Caco-2 (cell line): ENCODE measurements around the gene PLLP. TPM values are rescaled to one million over a fixed set of nuclear protein-coding genes. Genes with fewer than 3 reads are reported as not detected.

Experiments
- BruUV-seq: library from RNA; stranded (reverse); fragments of 400-500 nt; replicated peaks from 2 replicates; lab custom pipeline; 2021; lab: Mats Ljungman, UMichigan
- CTCF ChIA-PET: fragments of 300-600 bp; sonication (Branson Sonifier 250); formaldehyde crosslinking; loops from one replicate; lab custom pipeline; 2022; ENCODE audit warnings: antibody characterized with exemption; lab: Charles Lee
- POLR2A ChIA-PET: fragments of 300-600 bp; sonication (Branson Sonifier 250); formaldehyde crosslinking; loops from one replicate; lab custom pipeline; 2022; ENCODE audit warnings: antibody characterized with exemption; lab: Charles Lee
- DNase-seq, 2 experiments: peaks; one replicate each; pipeline versions ENCODE4 v3.0.0 to v3.0.0-alpha.2; 2020 to 2022
- H3K27me3 ChIP-seq: replicated peaks from 2 replicates; pipeline ENCODE4 v1.6.0; 2011; ENCODE audit warnings: low read length; ENCODE audit not compliant: control insufficient read depth, insufficient read depth
- H3K36me3 ChIP-seq: 2 replicates; pipeline ENCODE4 v1.5.1; 2011; ENCODE audit warnings: low read length; ENCODE audit not compliant: control insufficient read depth, insufficient read depth
- H3K4me1 ChIP-seq: fragments of 250-450 bp; sonication (Bioruptor Pico); 2 replicates; pipeline ENCODE4 v1.5.1; 2020; ENCODE audit warnings: mild to moderate bottlenecking
- H3K4me3 ChIP-seq: 2 replicates; pipeline ENCODE4 v1.5.1; 2011; ENCODE audit warnings: low read depth, mild to moderate bottlenecking, control low read depth, low read length
- H3K9me3 ChIP-seq: fragments of 250-450 bp; sonication (Bioruptor Pico); 2 replicates; pipeline ENCODE4 v1.5.1; 2020; ENCODE audit warnings: mild to moderate bottlenecking, moderate library complexity
- H3K27ac Mint-ChIP-seq: one replicate; pipeline ENCODE4 v1.8.0; 2022; ENCODE audit warnings: mixed read lengths; ENCODE audit not compliant: unreplicated experiment
- H3K27me3 Mint-ChIP-seq: one replicate; pipeline ENCODE4 v1.8.0; 2022; ENCODE audit warnings: mixed read lengths; ENCODE audit not compliant: insufficient read depth, unreplicated experiment
- H3K36me3 Mint-ChIP-seq: one replicate; pipeline ENCODE4 v1.8.0; 2022; ENCODE audit warnings: mild to moderate bottlenecking, mixed read lengths; ENCODE audit not compliant: insufficient read depth, unreplicated experiment
- H3K4me1 Mint-ChIP-seq: one replicate; pipeline ENCODE4 v1.8.0; 2022; ENCODE audit warnings: low read depth, mixed read lengths; ENCODE audit not compliant: unreplicated experiment
- H3K4me3 Mint-ChIP-seq: one replicate; pipeline ENCODE4 v1.8.0; 2022; ENCODE audit warnings: mild to moderate bottlenecking, moderate library complexity, mixed read lengths; ENCODE audit not compliant: unreplicated experiment
- H3K9me3 Mint-ChIP-seq: one replicate; pipeline ENCODE4 v1.8.0; 2022; ENCODE audit warnings: mixed read lengths; ENCODE audit not compliant: unreplicated experiment
- intact Hi-C: fragments of 100-400 bp; cut with micrococcal nuclease; formaldehyde crosslinking; loops from one replicate; pipeline ENCODE4 v1.10.0; 2022; ENCODE audit not compliant: unreplicated experiment
- total RNA-seq: library from RNA; stranded (reverse); gene quantifications from 2 replicates; pipeline ENCODE4 v1.2.3, GENCODE V29; 2022
- TF ChIP-seq, protein P1 (sequence below), 2 experiments: fragments of 200-600 bp in 1 of 2; IDR thresholded peaks; 1 replicate in 1 of 2; 2 replicates in 1 of 2; pipeline versions ENCODE4 v1.5.1 to v1.8.0; 2011 to 2022; ENCODE audit warnings: antibody characterized with exemption in 1 of 2, control low read depth in 1 of 2, inconsistent platforms in 1 of 2, low read depth in 1 of 2, low read length in 1 of 2, mild to moderate bottlenecking in 1 of 2, moderate library complexity in 1 of 2; ENCODE audit not compliant: insufficient read depth in 1 of 2, severe bottlenecking in 1 of 2, unreplicated experiment in 1 of 2

Gene PLLP
- total RNA-seq, 1 experiment from 2014 or later = 53.0 TPM

GRCh38 chr16:57300387-57301125, 16.1 kb upstream of the PLLP start:
- POLR2A ChIA-PET = interaction anchor here (0.6 to 1.6 kb wide), 2 partner anchors 55 to 117 kb away, joined by 3 to 6 read pairs; partner anchors contain the start of gene ARL2BP
- Mint-ChIP-seq H3K27me3 (no peaks in the 10 kb centered on the region), H3K36me3 (peaks cover 17% of the 10 kb centered on the region), H3K27ac (no peak overlapping the region), H3K9me3 (no peaks in the 10 kb centered on the region), H3K4me1 (peaks cover 26% of the 10 kb centered on the region), H3K4me3 (peak overlapping the region; percentile 21)
- no peaks in the 10 kb centered on the region for H3K9me3 ChIP-seq
- CTCF ChIA-PET = interaction anchor here (0.5 to 3.7 kb wide), 18 partner anchors 11 to 622 kb away, joined by 3 to 88 read pairs (median 6); partner anchors contain the start of genes ARL2BP, CIAPIN1, COQ9 and PLLP
- TF ChIP-seq, protein P1, sequence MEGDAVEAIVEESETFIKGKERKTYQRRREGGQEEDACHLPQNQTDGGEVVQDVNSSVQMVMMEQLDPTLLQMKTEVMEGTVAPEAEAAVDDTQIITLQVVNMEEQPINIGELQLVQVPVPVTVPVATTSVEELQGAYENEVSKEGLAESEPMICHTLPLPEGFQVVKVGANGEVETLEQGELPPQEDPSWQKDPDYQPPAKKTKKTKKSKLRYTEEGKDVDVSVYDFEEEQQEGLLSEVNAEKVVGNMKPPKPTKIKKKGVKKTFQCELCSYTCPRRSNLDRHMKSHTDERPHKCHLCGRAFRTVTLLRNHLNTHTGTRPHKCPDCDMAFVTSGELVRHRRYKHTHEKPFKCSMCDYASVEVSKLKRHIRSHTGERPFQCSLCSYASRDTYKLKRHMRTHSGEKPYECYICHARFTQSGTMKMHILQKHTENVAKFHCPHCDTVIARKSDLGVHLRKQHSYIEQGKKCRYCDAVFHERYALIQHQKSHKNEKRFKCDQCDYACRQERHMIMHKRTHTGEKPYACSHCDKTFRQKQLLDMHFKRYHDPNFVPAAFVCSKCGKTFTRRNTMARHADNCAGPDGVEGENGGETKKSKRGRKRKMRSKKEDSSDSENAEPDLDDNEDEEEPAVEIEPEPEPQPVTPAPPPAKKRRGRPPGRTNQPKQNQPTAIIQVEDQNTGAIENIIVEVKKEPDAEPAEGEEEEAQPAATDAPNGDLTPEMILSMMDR (IDR thresholded peaks at IDR 0.05; ENCODE audit: insufficient read depth in 1 of 2, low read depth in 1 of 2, low read length in 1 of 2, severe bottlenecking in 1 of 2, unreplicated experiment in 1 of 2) = peak; percentile 97
- BruUV-seq = no TSS peak
- H3K27me3 ChIP-seq = no peaks in the 10 kb centered on the region
- intact Hi-C loops = loop anchor here (1.0 kb wide), 6 partner anchors 55 to 219 kb away; partner anchors contain the start of genes ARL2BP, PSME3IP1 and RSPRY1
- DNase-seq = peak; percentile 99
- peak overlapping the region; percentile 52 for H3K4me3 ChIP-seq
- H3K4me1 ChIP-seq = peaks cover 30% of the 10 kb centered on the region
- H3K36me3 ChIP-seq = no peaks in the 10 kb centered on the region

- H3K27ac Mint-ChIP-seq = no peak overlapping the region
- H3K4me3 ChIP-seq = peak overlapping the region; percentile 52
- no peaks in the 10 kb centered on the region for H3K9me3 ChIP-seq
- no peaks in the 10 kb centered on the region for H3K9me3 Mint-ChIP-seq
- TF ChIP-seq, protein P1 (IDR thresholded peaks at IDR 0.05; ENCODE audit: insufficient read depth in 1 of 2, low read depth in 1 of 2, low read length in 1 of 2, severe bottlenecking in 1 of 2, unreplicated experiment in 1 of 2) = peak in 1 of 2 experiments; percentile 42
- BruUV-seq = no TSS peak
- peaks cover 20% of the 10 kb centered on the region for H3K4me1 Mint-ChIP-seq
- peak; percentile 92 to 93 for DNase-seq
- H3K4me1 ChIP-seq = peaks cover 23% of the 10 kb centered on the region
- intact Hi-C loops = loop anchor here (1.0 to 5.0 kb wide), 8 partner anchors 16 to 219 kb away; partner anchors contain the start of genes ARL2BP, CPNE2, PLLP and PSME3IP1
- no peaks in the 10 kb centered on the region for H3K36me3 ChIP-seq
- POLR2A ChIA-PET = interaction anchor here (0.5 to 1.6 kb wide), 4 partner anchors 19 to 117 kb away, joined by 3 to 6 read pairs (median 4); partner anchors contain the start of gene ARL2BP
- H3K36me3 Mint-ChIP-seq = peaks cover 17% of the 10 kb centered on the region
- CTCF ChIA-PET = interaction anchor here (0.5 to 3.7 kb wide), 18 partner anchors 10 to 337 kb away, joined by 3 to 88 read pairs (median 5); partner anchors contain the start of genes ARL2BP, CIAPIN1, COQ9 and PLLP
- H3K4me3 Mint-ChIP-seq = no peak overlapping the region
- no peaks in the 10 kb centered on the region for H3K27me3 Mint-ChIP-seq
- H3K27me3 ChIP-seq = no peaks in the 10 kb centered on the region
Observed at GRCh38 chr16:57299719-57300386, 15.4 kb upstream of the PLLP start.
